T-helper 2 cell treated with Interferon-gamma antibody and Interleukin-4, amounts not matched to agents 100 ng/mL and 5 ng/mL, for 36 hours (primary cell): ENCODE results near the gene FDXR. TPM values are rescaled to one million over a fixed set of nuclear protein-coding genes. Genes with fewer than 3 reads are reported as not detected.
"Not testable (repeated sequence)": the region's sequence is repeated elsewhere in the genome, so short reads cannot be mapped to it uniquely, and the experiment has no call there.

Source experiments
- intact Hi-C: fragments of 100-400 bp; cut with micrococcal nuclease; formaldehyde crosslinking; loops from one replicate; pipeline ENCODE4 v1.15.1; 2023
- total RNA-seq: library from RNA; stranded (reverse); gene quantifications from 2 replicates; pipeline ENCODE4 v1.2.3, GENCODE V29; 2022

The FDXR gene
- total RNA-seq, 1 donor from 2014 or later: 32.2 TPM

GRCh38 chr17:74873037-74873873, 461 bp upstream of the FDXR start:
- intact Hi-C loops: loop anchor here (1.0 to 2.0 kb wide), 4 partner anchors 21 to 416 kb away; partner anchors contain the start of genes NHERF1 and SLC25A19

GRCh38 chr17:74871356-74872076, 1.3 kb downstream of the FDXR start:
- intact Hi-C loops: loop anchor here (2.0 kb wide), 1 partner anchor 417 kb away; the partner anchor contains the start of gene SLC25A19

GRCh38 chr17:74870512-74870911, 2.3 kb downstream of the FDXR start:
- intact Hi-C loops: no loop called here

DNA sequence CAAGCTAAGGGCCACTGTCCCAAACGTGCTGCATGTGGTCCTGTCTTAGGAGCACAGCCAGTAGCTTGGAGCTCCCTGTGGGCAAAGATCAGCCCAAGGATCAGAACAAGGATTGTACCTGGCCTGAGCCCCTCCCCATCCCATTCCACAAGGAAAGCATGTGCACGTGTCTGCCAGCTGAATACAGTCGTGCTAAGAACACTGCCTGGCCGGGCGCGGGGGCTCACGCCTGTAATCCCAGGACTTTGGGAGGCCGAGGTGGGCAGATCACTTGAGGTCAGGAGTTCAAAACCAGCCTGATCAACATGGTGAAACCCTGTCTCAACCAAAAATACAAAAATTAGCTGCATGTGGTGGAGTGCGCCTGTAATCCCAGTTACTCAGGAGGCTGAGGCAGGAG, 2.8 kb downstream of the FDXR start:
- intact Hi-C loops: not testable (repeated sequence)

GRCh38 chr17:74868908-74869255, 3.9 kb downstream of the FDXR start:
- intact Hi-C loops: no loop called here

DNA sequence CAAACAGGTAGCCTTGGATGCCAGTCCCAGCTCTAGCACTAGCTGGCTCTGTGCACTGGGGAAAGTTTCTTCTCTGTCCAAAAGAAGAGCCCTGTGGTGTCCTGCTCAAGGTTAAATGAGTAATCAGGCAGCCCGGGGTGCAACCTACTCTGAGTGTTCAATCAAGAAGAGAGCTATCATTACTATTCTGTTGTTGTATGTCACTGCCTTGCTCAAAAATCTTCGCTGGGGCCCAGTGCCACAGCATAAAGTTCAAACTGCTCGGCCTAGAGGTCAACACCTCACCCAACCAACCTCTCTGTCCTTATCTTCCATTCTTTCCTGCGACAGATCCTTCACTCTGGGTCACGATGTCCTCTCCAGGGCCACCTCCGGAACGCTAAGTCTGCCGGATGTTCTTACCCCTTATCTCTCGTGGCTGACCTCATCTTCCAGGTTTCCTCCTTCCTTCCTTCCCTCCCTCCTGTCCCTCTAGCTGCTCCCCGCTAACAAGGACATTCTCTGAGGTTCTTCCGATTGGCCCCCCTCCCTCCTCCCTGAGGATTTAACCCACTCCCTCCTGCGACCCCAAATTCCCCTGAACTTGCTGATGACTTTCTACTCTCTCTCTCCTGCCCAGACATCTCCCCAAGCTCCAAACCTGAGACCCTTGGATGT, 4.4 kb downstream of the FDXR start:
- intact Hi-C loops: no loop called here

- intact Hi-C loops: no loop called here
Measured at GRCh38 chr17:74866198-74866835, 6.5 kb downstream of the FDXR start.

DNA sequence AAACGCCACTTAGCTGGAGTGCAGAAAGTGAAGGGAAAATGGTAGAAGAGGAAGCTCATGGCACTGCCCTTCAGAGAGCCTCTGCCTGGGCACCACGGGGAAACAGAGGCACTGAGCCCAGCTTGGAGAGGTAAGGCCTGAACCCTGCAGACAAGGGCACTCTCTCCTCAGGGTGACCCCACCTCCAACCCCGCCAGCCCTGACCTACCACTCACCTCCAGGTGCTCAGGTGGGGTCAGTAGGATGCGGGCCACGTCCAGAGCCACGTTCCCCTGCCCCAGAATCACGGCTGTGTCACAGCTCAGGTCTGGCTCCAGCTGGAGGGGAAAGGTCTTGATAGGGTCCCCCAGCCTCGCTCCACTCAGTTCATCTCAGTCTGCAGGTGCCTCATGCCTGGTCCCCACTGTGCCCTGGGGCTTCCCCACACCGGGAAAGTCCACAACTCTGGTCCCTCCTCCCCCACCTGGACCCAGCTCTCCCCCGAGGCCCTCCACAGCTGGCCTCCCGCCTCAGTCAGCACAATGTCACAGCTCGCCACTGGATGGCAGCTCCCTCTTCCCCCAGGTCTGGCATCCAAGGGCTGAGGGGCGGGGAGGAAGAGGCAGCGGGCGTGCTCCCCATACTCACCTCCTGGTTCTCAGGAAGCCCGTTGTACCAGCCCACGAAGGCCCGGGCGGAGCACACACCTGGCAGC, 7.1 kb downstream of the FDXR start:
- intact Hi-C loops: loop anchor here (1.0 kb wide), 1 partner anchor 208 kb away; no protein-coding TSS in a partner anchor

GRCh38 chr17:74864866-74865395, 7.9 kb downstream of the FDXR start:
- intact Hi-C loops: loop anchor here (1.0 kb wide), 1 partner anchor 208 kb away; no protein-coding TSS in a partner anchor

- intact Hi-C loops: no loop called here
Measured at GRCh38 chr17:74864297-74864865, 8.4 kb downstream of the FDXR start.

- intact Hi-C loops: loop anchor here (2.0 kb wide), 1 partner anchor 119 kb away; no protein-coding TSS in a partner anchor
Measured at GRCh38 chr17:74863420-74864296, 9.1 kb downstream of the FDXR start.

DNA sequence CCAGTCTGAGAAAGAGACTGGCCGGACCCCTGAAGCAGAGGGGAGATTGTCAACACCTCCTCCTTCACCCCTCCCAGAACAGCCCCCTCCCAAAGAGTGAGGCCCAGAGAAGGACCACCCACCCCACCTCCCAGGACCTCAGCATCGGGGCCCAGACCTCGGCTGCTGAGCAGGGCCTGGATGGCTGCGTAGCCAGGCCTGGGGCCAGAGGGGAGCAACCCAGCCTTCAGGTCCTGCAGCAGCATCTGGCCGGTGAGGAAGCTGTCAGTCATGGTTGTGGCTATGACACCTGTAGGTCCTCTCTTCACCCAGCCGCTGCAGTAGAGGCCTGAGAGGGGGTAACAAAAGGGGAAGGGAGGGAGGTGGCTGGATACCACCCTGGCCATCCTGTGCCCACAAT, 9.9 kb downstream of the FDXR start:
- intact Hi-C loops: loop anchor here (1.0 to 2.0 kb wide), 2 partner anchors 72 to 118 kb away; no protein-coding TSS in a partner anchor

- intact Hi-C loops: loop anchor here (1.0 to 2.0 kb wide), 2 partner anchors 71 to 118 kb away; no protein-coding TSS in a partner anchor
Measured at GRCh38 chr17:74862108-74862901, 10.5 kb downstream of the FDXR start.

DNA sequence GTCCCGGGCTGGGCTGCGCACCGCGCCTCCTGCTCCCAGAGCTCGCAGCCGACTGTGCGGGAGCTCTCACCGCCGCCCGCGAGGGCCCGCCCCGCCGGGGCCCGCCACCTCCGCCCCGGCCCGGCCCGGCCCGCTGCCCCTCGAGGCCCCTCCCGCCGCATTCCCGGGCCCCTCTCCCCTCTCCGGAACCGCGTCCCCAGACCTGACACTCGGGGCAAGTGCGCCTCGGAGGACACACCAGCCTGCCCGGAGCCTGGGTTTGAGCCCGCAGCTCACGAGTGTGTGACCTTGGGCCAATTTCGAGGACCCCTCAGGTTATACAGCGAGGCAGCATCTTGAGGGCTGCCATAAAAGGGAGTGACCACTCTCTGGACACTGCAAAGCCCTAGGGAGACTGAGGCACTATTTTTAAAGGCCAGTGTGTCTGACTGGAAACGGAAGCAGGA, 11.1 kb downstream of the FDXR start:
- intact Hi-C loops: loop anchor here (1.0 to 2.0 kb wide), 2 partner anchors 70 to 117 kb away; no protein-coding TSS in a partner anchor

- intact Hi-C loops: no loop called here
Measured at GRCh38 chr17:74860872-74861661, 11.7 kb downstream of the FDXR start.

DNA sequence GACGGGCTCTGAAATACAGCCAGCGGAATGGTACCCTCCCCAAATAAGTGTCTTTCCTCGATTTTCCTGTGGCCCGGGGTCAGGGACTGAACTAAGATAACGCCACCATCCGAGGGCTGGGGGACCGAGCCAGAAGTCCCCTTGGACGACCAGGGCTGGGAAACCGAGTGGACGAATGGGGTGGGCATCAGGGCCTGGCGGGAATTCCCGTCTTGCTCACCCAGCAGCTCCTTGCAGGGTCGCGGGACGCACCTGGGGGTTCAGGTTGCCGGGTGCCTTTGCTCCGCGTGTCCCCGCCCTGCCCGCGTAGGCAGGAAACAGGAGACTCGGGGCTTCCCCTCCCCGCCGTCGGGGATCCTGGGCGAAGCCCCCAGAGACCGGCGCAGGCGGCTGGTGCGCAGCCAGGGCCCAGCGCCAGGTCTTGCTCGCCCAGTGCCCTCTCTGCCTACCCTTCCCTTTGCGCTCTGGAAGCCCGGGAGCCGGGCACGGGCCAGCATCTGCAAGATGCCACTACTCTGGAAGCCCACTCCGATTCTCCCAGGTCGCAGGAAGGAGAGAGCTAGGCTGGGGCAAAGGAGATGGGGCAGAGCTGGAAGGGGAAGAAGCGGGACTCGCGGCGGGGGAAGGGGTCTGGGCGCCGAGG, 12.4 kb downstream of the FDXR start:
- intact Hi-C loops: no loop called here
